DOHH2 (cell line): ENCODE results near the gene MYH8.

Experiments used
- EZH2phosphoT487 ChIP-seq: fragments of 200-600 bp; sonication (generic); IDR thresholded peaks from 2 replicates; pipeline ENCODE4 v1.6.1; 2017; ENCODE audit warnings: borderline replicate concordance, mild to moderate bottlenecking, antibody characterized with exemption, low read length, moderate library complexity, mixed read lengths
- TF ChIP-seq, protein P1 (sequence below): fragments of 200-600 bp; sonication (generic); IDR thresholded peaks from one replicate; pipeline ENCODE4 v1.5.1; 2014; ENCODE audit warnings: antibody characterized with exemption, mild to moderate bottlenecking, low read depth, low read length; ENCODE audit not compliant: poor library complexity, severe bottlenecking

DNA sequence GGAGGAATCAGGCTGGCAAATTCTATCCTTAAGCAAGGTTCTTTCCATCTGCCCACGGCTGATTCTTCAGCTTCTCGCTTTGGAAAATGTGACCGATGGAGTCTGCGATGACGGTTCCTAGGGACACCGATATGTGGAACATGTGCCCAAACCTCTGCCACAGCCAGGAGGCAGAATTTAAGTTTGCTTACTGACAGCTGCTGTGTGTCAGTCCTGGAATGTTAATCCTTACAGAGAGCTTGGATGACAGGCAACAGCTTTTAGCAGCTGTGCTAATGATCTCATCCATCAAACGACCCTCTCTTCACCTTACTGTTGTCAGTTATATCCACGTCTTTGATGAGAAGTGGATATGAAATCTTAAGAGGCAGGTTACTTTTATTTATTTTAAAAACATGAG lies 37.6 kb downstream of the MYH8 start:
- TF ChIP-seq, protein P1, sequence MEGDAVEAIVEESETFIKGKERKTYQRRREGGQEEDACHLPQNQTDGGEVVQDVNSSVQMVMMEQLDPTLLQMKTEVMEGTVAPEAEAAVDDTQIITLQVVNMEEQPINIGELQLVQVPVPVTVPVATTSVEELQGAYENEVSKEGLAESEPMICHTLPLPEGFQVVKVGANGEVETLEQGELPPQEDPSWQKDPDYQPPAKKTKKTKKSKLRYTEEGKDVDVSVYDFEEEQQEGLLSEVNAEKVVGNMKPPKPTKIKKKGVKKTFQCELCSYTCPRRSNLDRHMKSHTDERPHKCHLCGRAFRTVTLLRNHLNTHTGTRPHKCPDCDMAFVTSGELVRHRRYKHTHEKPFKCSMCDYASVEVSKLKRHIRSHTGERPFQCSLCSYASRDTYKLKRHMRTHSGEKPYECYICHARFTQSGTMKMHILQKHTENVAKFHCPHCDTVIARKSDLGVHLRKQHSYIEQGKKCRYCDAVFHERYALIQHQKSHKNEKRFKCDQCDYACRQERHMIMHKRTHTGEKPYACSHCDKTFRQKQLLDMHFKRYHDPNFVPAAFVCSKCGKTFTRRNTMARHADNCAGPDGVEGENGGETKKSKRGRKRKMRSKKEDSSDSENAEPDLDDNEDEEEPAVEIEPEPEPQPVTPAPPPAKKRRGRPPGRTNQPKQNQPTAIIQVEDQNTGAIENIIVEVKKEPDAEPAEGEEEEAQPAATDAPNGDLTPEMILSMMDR: no peak
- TF ChIP-seq EZH2phosphoT487: no peak
